Right lobe of liver (tissue), 6 donors: ENCODE data around the gene CTIF. TPM values are rescaled to one million over a fixed set of nuclear protein-coding genes. Genes with fewer than 3 reads are reported as not detected.
A peak's percentile ranks its signal among the peaks of the same experiment; 100 is the strongest.

Experiments
- ATAC-seq, 4 donors: fragments of 200-7000 bp; cut with Tn5 transposase; one replicate each; pipeline ENCODE4 v1.9.1; 2020; ENCODE audit warnings: mild to moderate bottlenecking in 4 of 4, moderate library complexity in 4 of 4
- DNase-seq, 3 donors: peaks; one replicate each; pipeline ENCODE4 v3.0.0-alpha.2; 2020
- H3K27ac ChIP-seq, 3 donors: fragments of 200-600 bp; one replicate each; pipeline ENCODE4 v1.8.0; 2022
- H3K27me3 ChIP-seq, 2 donors: fragments of 200-600 bp; one replicate each; pipeline ENCODE4 v1.8.0; 2022
- H3K36me3 ChIP-seq, 4 donors: fragments of 200-600 bp; sonication (generic) in 1 of 4; one replicate each; pipeline versions ENCODE4 v1.5.1 to v1.8.0; 2017 to 2022; ENCODE audit warnings: control low read depth in 1 of 4
- H3K4me1 ChIP-seq, 4 donors: fragments of 200-600 bp; sonication (generic) in 1 of 4; one replicate each; pipeline versions ENCODE4 v1.5.1 to v1.8.0; 2017 to 2022; ENCODE audit warnings: control low read depth in 1 of 4
- H3K4me3 ChIP-seq, 3 donors: fragments of 200-600 bp; one replicate each; pipeline ENCODE4 v1.8.0; 2022
- H3K9me3 ChIP-seq, 4 donors: fragments of 200-600 bp; sonication (generic) in 1 of 4; one replicate each; pipeline versions ENCODE4 v1.5.1 to v1.8.0; 2017 to 2022; ENCODE audit warnings: control low read depth in 1 of 4
- CTCF ChIP-seq, 4 donors: fragments of 200-600 bp in 3 of 4; fragments of 450-650 bp in 1 of 4; IDR thresholded peaks; one replicate each; pipeline versions ENCODE4 v1.5.1 to v1.8.0; 2016 to 2022; ENCODE audit warnings: antibody characterized with exemption in 4 of 4, mild to moderate bottlenecking in 2 of 4
- POLR2A ChIP-seq: fragments of 450-650 bp; IDR thresholded peaks from one replicate; pipeline ENCODE4 v1.6.1; 2017; ENCODE audit warnings: antibody characterized with exemption, mild to moderate bottlenecking
- WGBS: methylation state at CpG from one replicate; pipeline ENCODE4 v1.1.6; 2018; ENCODE audit warnings: low coverage, low lambda C conversion rate; ENCODE audit not compliant: insufficient coverage; ENCODE audit errors: missing lambda C conversion rate; 5-methylcytosine and 5-hydroxymethylcytosine counted together
- intact Hi-C, 2 donors: fragments of 100-400 bp; cut with DNase I; formaldehyde crosslinking; loops; one replicate each; pipeline versions ENCODE4 v1.11.2 to v1.14.1; 2022
- total RNA-seq, 6 experiments: library from RNA; depleted of rRNA in 2 of 6; stranded (reverse); fragments of >200 nt in 2 of 6; fragmentation: NEBNext Ultra II Directional in 3 of 6; extraction: Animal tissue kit (Norgen Biotek cat#: 25700) in 3 of 6; gene quantifications; one replicate each; pipeline versions ENCODE4 v1.1.0 to v1.2.4, GENCODE V29; 2016 to 2023
- donor health status: DM: no; HTN: yes; CAD: no.
- donor health status: DM: no; HTN: no; CAD: no.
- donor health status: DM: no; HTN: no; CAD: no.
- donor health status: DM: no; HTN: yes; CAD: no.
- donor health status: DM: no; HTN: yes; CAD: no.

Gene CTIF
- total RNA-seq, 6 experiments from 2014 or later: 29.0 to 60.6 (median 43.1) TPM

- peak in 1 of 3 donors; percentile 8 for DNase-seq
- no peak for ATAC-seq
- intact Hi-C loops: no loop called here
- Histone ChIP-seq H3K4me3 (no peak overlapping the region), H3K27ac (no peak overlapping the region), H3K9me3 (no peaks in the 10 kb centered on the region), H3K27me3 (no peaks in the 10 kb centered on the region), H3K4me1 (no peaks in the 10 kb centered on the region), H3K36me3 (peaks cover 0 to 3% (median 0%) of the 10 kb centered on the region in 4 donors)
- TF ChIP-seq CTCF (IDR thresholded peaks at IDR 0.05) (no peak), POLR2A (no peak)
- WGBS: 66% methylated on average over 3 of the region's 12 CpGs
These were observed 191.2 kb downstream of the CTIF start for GRCh38 chr18:48730010-48730409.

- Histone ChIP-seq H3K9me3 (no peaks in the 10 kb centered on the region), H3K27me3 (no peaks in the 10 kb centered on the region), H3K27ac (no peak overlapping the region), H3K36me3 (peaks cover 0 to 1% (median 0%) of the 10 kb centered on the region in 4 donors), H3K4me1 (no peaks in the 10 kb centered on the region), H3K4me3 (no peak overlapping the region)
- TF ChIP-seq POLR2A (no peak), CTCF (IDR thresholded peaks at IDR 0.05) (no peak)
- intact Hi-C loops: no loop called here
- no peak for ATAC-seq
- peak in 1 of 3 donors; percentile 7 for DNase-seq
- 76% methylated on average over 9 of the region's 11 CpGs for WGBS
These were observed 194.1 kb downstream of the CTIF start for GRCh38 chr18:48732767-48733424.

- no peak for ATAC-seq
- H3K9me3 ChIP-seq: no peaks in the 10 kb centered on the region
These were observed 194.9 kb downstream of the CTIF start for GRCh38 chr18:48733643-48734253.

GRCh38 chr18:48734460-48734859, 195.6 kb downstream of the CTIF start:
- intact Hi-C loops: no loop called here
- no peak overlapping the region for H3K4me3 ChIP-seq
- 100% methylated on average over 4 of the region's 5 CpGs for WGBS
- no peak for TF ChIP-seq POLR2A
- no peak for TF ChIP-seq CTCF (IDR thresholded peaks at IDR 0.05)
- no peaks in the 10 kb centered on the region for H3K9me3 ChIP-seq
- DNase-seq: peak in 1 of 3 donors; percentile 10
- H3K36me3 ChIP-seq: no peaks in the 10 kb centered on the region
- H3K27ac ChIP-seq: no peak overlapping the region
- H3K4me1 ChIP-seq: no peaks in the 10 kb centered on the region
- ATAC-seq: no peak
- H3K27me3 ChIP-seq: no peaks in the 10 kb centered on the region

More at GRCh38 chr18:48733643-48734253, 194.9 kb downstream of the CTIF start:
- intact Hi-C loops: no loop called here
- Histone ChIP-seq H3K4me3 (no peak overlapping the region), H3K36me3 (no peaks in the 10 kb centered on the region), H3K4me1 (no peaks in the 10 kb centered on the region), H3K27ac (no peak overlapping the region), H3K27me3 (no peaks in the 10 kb centered on the region)
- TF ChIP-seq POLR2A: no peak
- TF ChIP-seq CTCF (IDR thresholded peaks at IDR 0.05): no peak
- 70% methylated on average over 2 of the region's 10 CpGs for whole genome bisulfite sequencing
- peak in 1 of 3 donors; percentile 8 for DNase-seq
